Neuronal stem cell (in vitro differentiated cells): ENCODE measurements around the gene MMP19.

Experiments
- DNase-seq: peaks from one replicate; pipeline ENCODE4 v3.0.0-alpha.2; 2013; ENCODE audit warnings: low spot score
- H2AFZ ChIP-seq: one replicate; pipeline ENCODE4 v1.6.1; 2013; ENCODE audit warnings: mild to moderate bottlenecking, low read length, inconsistent platforms
- H2AK5ac ChIP-seq: 2 replicates; pipeline ENCODE4 v1.6.1; 2013; ENCODE audit warnings: low read depth, mild to moderate bottlenecking, inconsistent platforms, low read length, moderate library complexity, mixed read lengths
- H2BK120ac ChIP-seq: 2 replicates; pipeline ENCODE4 v1.6.1; 2013; ENCODE audit warnings: low read depth, mild to moderate bottlenecking, inconsistent platforms, low read length, moderate library complexity, mixed read lengths
- H2BK12ac ChIP-seq: one replicate; pipeline ENCODE4 v1.6.1; 2013; ENCODE audit warnings: low read length, inconsistent platforms
- H2BK15ac ChIP-seq: 2 replicates; pipeline ENCODE4 v1.6.1; 2013; ENCODE audit warnings: mild to moderate bottlenecking, low read length, inconsistent platforms, mixed read lengths
- H2BK5ac ChIP-seq: one replicate; pipeline ENCODE4 v1.6.1; 2013; ENCODE audit warnings: inconsistent platforms, mild to moderate bottlenecking, low read length, moderate library complexity
- H3K14ac ChIP-seq: one replicate; pipeline ENCODE4 v1.6.1; 2013; ENCODE audit warnings: low read length, inconsistent platforms
- H3K18ac ChIP-seq: 2 replicates; pipeline ENCODE4 v1.6.1; 2013; ENCODE audit warnings: low read length, inconsistent platforms
- H3K23ac ChIP-seq: 2 replicates; pipeline ENCODE4 v1.6.1; 2013; ENCODE audit warnings: low read depth, mild to moderate bottlenecking, mixed read lengths, low read length, inconsistent platforms; ENCODE audit not compliant: poor library complexity
- H3K27ac ChIP-seq: replicated peaks from 3 replicates; pipeline ENCODE4 v1.5.1; 2013; ENCODE audit warnings: low read length, inconsistent platforms
- H3K27me3 ChIP-seq, 3 experiments: 2 replicates each; pipeline ENCODE4 v1.6.1; 2013; ENCODE audit warnings: low read length in 3 of 3, mild to moderate bottlenecking in 2 of 3, inconsistent platforms in 1 of 3, low read depth in 1 of 3, mixed read lengths in 1 of 3, moderate library complexity in 1 of 3; ENCODE audit not compliant: control insufficient read depth in 3 of 3, insufficient read depth in 3 of 3
- H3K36me3 ChIP-seq, 2 donors: replicated peaks in 1 of 2; 2 replicates each; pipeline ENCODE4 v1.6.1; 2013; ENCODE audit warnings: low read length in 2 of 2; ENCODE audit not compliant: control insufficient read depth in 2 of 2, insufficient read depth in 2 of 2
- H3K4ac ChIP-seq: 2 replicates; pipeline ENCODE4 v1.6.1; 2013; ENCODE audit warnings: inconsistent platforms, mild to moderate bottlenecking, low read length, moderate library complexity
- H3K4me1 ChIP-seq, 2 donors: 1 replicate in 1 of 2; 2 replicates in 1 of 2; pipeline ENCODE4 v1.6.1; 2013; ENCODE audit warnings: low read length in 2 of 2, low read depth in 1 of 2; ENCODE audit not compliant: control insufficient read depth in 2 of 2, insufficient read depth in 1 of 2
- H3K4me2 ChIP-seq: one replicate; pipeline ENCODE4 v1.6.1; 2013; ENCODE audit warnings: mild to moderate bottlenecking, low read length, inconsistent platforms; ENCODE audit not compliant: insufficient read depth, poor library complexity, severe bottlenecking
- H3K4me3 ChIP-seq, 2 donors: 2 replicates each; pipeline ENCODE4 v1.5.1; 2013; ENCODE audit warnings: low read length in 2 of 2, mild to moderate bottlenecking in 2 of 2, inconsistent platforms in 1 of 2, moderate library complexity in 1 of 2
- H3K79me1 ChIP-seq: one replicate; pipeline ENCODE4 v1.6.1; 2013; ENCODE audit warnings: low read depth, mild to moderate bottlenecking, inconsistent platforms, low read length, moderate library complexity
- H3K9ac ChIP-seq: one replicate; pipeline ENCODE4 v1.6.1; 2013; ENCODE audit warnings: mild to moderate bottlenecking, low read depth, low read length, inconsistent platforms; ENCODE audit not compliant: poor library complexity
- H3K9me3 ChIP-seq, 2 donors: replicated peaks in 1 of 2; 2 replicates each; pipeline versions ENCODE3 to v1.6.1; 2013; ENCODE audit warnings: low read length in 2 of 2, mild to moderate bottlenecking in 2 of 2, inconsistent platforms in 1 of 2, low read depth in 1 of 2, mixed read lengths in 1 of 2, moderate library complexity in 1 of 2; ENCODE audit not compliant: control insufficient read depth in 2 of 2, insufficient read depth in 1 of 2
- H4K8ac ChIP-seq: one replicate; pipeline ENCODE4 v1.6.1; 2013; ENCODE audit warnings: low read depth, mild to moderate bottlenecking, inconsistent platforms, low read length, moderate library complexity
- H4K91ac ChIP-seq: one replicate; pipeline ENCODE4 v1.6.1; 2013; ENCODE audit warnings: low read length, low read depth, mild to moderate bottlenecking, inconsistent platforms; ENCODE audit not compliant: poor library complexity
- WGBS, 2 donors: extraction: QIAGEN DNeasy Blood & Tissue Kit; methylation state at CpG; one replicate each; pipeline ENCODE4 v1.1.7; 2013; ENCODE audit warnings: missing lambda C conversion rate in 2 of 2, mixed read lengths in 1 of 2; ENCODE audit not compliant: insufficient read length in 2 of 2, insufficient replicate concordance in 1 of 2; ENCODE audit errors: extremely low coverage in 2 of 2; 5-methylcytosine and 5-hydroxymethylcytosine counted together

Gene MMP19

GRCh38 chr12:55847603-55848291 is 5.0 kb upstream of the MMP19 start:
- no peak overlapping the region for H2BK120ac ChIP-seq
- H3K79me1 ChIP-seq = no peaks in the 10 kb centered on the region
- no peaks in the 10 kb centered on the region for H3K36me3 ChIP-seq
- H4K91ac ChIP-seq = no peak overlapping the region
- H3K9ac ChIP-seq = no peak overlapping the region
- no peak for DNase-seq
- H3K4me3 ChIP-seq = no peak overlapping the region
- H3K4me2 ChIP-seq = no peak overlapping the region
- H3K4me1 ChIP-seq = peaks cover 23% of the 10 kb centered on the region in 2 donors
- H2BK15ac ChIP-seq = no peak overlapping the region
- H2BK5ac ChIP-seq = no peak overlapping the region
- no peak overlapping the region for H2AK5ac ChIP-seq
- no peaks in the 10 kb centered on the region for H3K9me3 ChIP-seq
- H4K8ac ChIP-seq = no peak overlapping the region
- no peak overlapping the region for H3K4ac ChIP-seq
- no peak overlapping the region for H3K18ac ChIP-seq
- no peaks in the 10 kb centered on the region for H3K27me3 ChIP-seq
- no peak overlapping the region for H3K23ac ChIP-seq
- H3K27ac ChIP-seq = no peak overlapping the region
- H3K14ac ChIP-seq = no peak overlapping the region
- H2AFZ ChIP-seq = peak overlapping the region; percentile 66
- no peak overlapping the region for H2BK12ac ChIP-seq
- no CpG with 5 or more reads among the region's 6 CpGs for WGBS, 2 donors

GRCh38 chr12:55847033-55847432 is 4.3 kb upstream of the MMP19 start:
- no peak for DNase-seq
- peaks cover 0 to 5% (median 0%) of the 10 kb centered on the region in 3 experiments for H3K27me3 ChIP-seq
- H3K79me1 ChIP-seq = no peaks in the 10 kb centered on the region
- H3K18ac ChIP-seq = no peak overlapping the region
- H2BK12ac ChIP-seq = no peak overlapping the region
- H3K14ac ChIP-seq = no peak overlapping the region
- H4K8ac ChIP-seq = no peak overlapping the region
- H2BK15ac ChIP-seq = no peak overlapping the region
- no peaks in the 10 kb centered on the region for H3K36me3 ChIP-seq
- H3K4me1 ChIP-seq = peaks cover 23 to 25% of the 10 kb centered on the region in 2 donors
- no peak overlapping the region for H3K9ac ChIP-seq
- no CpG with 5 or more reads among the region's 3 CpGs for WGBS, 2 donors
- H3K23ac ChIP-seq = no peak overlapping the region
- H3K4ac ChIP-seq = no peak overlapping the region
- H3K4me2 ChIP-seq = no peak overlapping the region
- no peak overlapping the region for H2BK120ac ChIP-seq
- no peak overlapping the region for H2BK5ac ChIP-seq
- no peak overlapping the region for H3K27ac ChIP-seq
- no peak overlapping the region for H3K4me3 ChIP-seq
- peak overlapping the region; percentile 66 for H2AFZ ChIP-seq
- no peak overlapping the region for H4K91ac ChIP-seq
- H2AK5ac ChIP-seq = no peak overlapping the region
- no peaks in the 10 kb centered on the region for H3K9me3 ChIP-seq

DNA sequence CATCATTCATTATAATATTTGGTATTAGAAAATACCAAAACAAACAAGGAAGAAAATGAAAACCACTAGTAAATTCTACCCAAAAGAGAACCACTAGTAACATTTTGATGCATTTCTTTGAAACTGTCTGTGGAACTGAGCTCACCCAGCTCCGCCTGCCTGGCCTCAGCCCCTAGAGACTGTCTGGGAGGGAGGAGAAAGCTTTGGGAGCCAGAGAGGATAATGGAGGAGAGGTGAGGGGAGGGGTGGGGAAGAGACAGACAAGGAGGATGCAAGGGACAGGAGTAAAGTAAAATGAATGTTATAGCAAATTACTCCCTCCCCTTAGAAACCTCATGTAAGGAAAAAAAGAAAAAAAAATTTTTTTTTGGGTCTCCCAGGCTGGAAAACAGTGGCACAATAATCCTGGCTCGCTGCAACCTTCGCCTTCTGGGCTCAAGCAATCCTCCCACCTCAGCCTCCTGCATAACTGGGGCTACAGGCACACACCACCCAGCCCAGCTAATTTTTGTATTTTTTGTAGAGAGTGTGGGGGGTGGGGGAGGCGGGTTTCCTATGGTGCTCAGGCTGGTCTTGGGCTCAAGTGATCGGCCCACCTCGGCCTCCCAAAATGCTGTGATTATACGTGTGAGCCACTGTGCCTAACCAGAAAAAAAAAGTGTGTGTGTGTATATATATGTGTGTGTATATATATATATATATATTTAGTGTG is 3.2 kb upstream of the MMP19 start:
- Histone ChIP-seq H3K9ac (no peak overlapping the region), H2AK5ac (peak overlapping the region; percentile 23), H3K4me2 (no peak overlapping the region), H3K14ac (no peak overlapping the region), H4K91ac (no peak overlapping the region), H3K4ac (no peak overlapping the region), H2AFZ (no peak overlapping the region), H3K4me1 (peaks cover 22 to 25% of the 10 kb centered on the region in 2 donors), H2BK120ac (no peak overlapping the region), H2BK5ac (no peak overlapping the region), H3K27ac (no peak overlapping the region), H3K79me1 (no peaks in the 10 kb centered on the region), H3K27me3 (peaks cover 0 to 11% (median 0%) of the 10 kb centered on the region in 3 experiments), H2BK12ac (no peak overlapping the region), H3K23ac (no peak overlapping the region), H4K8ac (no peak overlapping the region), H3K9me3 (peaks cover 0 to 1% of the 10 kb centered on the region in 2 donors), H3K18ac (no peak overlapping the region), H3K4me3 (no peak overlapping the region), H2BK15ac (no peak overlapping the region), H3K36me3 (no peaks in the 10 kb centered on the region)
- no peak for DNase-seq
- no CpG with 5 or more reads among the region's 7 CpGs for WGBS, 2 donors

DNA sequence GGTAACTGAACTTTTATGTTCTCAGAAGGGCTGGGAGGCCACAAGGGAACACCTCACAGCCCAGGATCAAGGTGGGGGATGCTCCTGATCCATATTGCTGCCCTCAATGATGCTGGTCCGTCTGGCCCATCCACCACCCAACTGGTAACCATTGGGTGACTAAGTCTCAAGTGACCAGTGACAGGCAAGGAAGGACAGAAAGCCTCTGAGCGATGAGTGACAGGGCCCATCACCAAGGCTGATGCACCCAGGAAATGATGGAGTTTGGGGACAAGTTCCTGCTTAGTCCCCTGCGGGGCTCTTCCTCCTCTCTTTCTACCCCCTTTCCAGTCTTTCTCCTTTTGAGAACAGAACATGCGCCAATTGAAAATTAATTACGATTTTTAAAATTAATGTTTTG is 2.6 kb upstream of the MMP19 start:
- Histone ChIP-seq H3K23ac (no peak overlapping the region), H3K14ac (no peak overlapping the region), H3K18ac (peak overlapping the region; percentile 7), H3K36me3 (no peaks in the 10 kb centered on the region), H3K27ac (no peak overlapping the region), H3K79me1 (no peaks in the 10 kb centered on the region), H3K9ac (no peak overlapping the region), H4K8ac (no peak overlapping the region), H2AK5ac (no peak overlapping the region), H3K9me3 (peaks cover 0 to 5% of the 10 kb centered on the region in 2 donors), H2BK5ac (no peak overlapping the region), H3K4me3 (no peak overlapping the region), H2BK15ac (no peak overlapping the region), H3K27me3 (peaks cover 0 to 11% (median 0%) of the 10 kb centered on the region in 3 experiments), H3K4me2 (no peak overlapping the region), H3K4me1 (peaks cover 16 to 19% of the 10 kb centered on the region in 2 donors), H2BK12ac (no peak overlapping the region), H2BK120ac (peak overlapping the region; percentile 82), H3K4ac (no peak overlapping the region), H2AFZ (no peak overlapping the region), H4K91ac (no peak overlapping the region)
- WGBS, 2 donors = no CpG with 5 or more reads among the region's 5 CpGs
- DNase-seq = no peak
